NCI-H1436 (cell line): Measurements from ENCODE around the gene LRRC75A.
A peak's percentile ranks its signal among the peaks of the same experiment; 100 is the strongest.
"Not testable (repeated sequence)": the region's sequence is repeated elsewhere in the genome, so short reads cannot be mapped to it uniquely, and the experiment has no call there.

Experiments used
- DNase-seq: peaks from one replicate; lab custom pipeline; 2025; lab: John Stamatoyannopoulos, UW

Gene LRRC75A

GRCh38 chr17:16491703-16492612, at the start of gene LRRC75A:
Gene LRRC75A, minus strand, starts transcription at chr17:16492193. Its CDS starts 203 bp downstream, at chr17:16491990.
- DNase-seq, result peak; percentile 38

- no peak for DNase-seq
Observed at GRCh38 chr17:16537130-16537458, 45.1 kb upstream of the LRRC75A start.

- no peak for DNase-seq
Observed at GRCh38 chr17:16534236-16534635, 42.2 kb upstream of the LRRC75A start.

GRCh38 chr17:16529906-16530305, 37.9 kb upstream of the LRRC75A start:
- no peak for DNase-seq

- DNase-seq, result no peak
Observed at GRCh38 chr17:16527298-16527697, 35.3 kb upstream of the LRRC75A start.

- not testable (repeated sequence) for DNase-seq
Observed at GRCh38 chr17:16525556-16525955, 33.6 kb upstream of the LRRC75A start.

- DNase-seq, result peak; percentile 58
Observed at GRCh38 chr17:16521070-16521727, 29.2 kb upstream of the LRRC75A start.

- DNase-seq, result no peak
Observed at GRCh38 chr17:16519021-16519420, 27.0 kb upstream of the LRRC75A start.

GRCh38 chr17:16517477-16517876, 25.5 kb upstream of the LRRC75A start:
- DNase-seq, result no peak

GRCh38 chr17:16516594-16517051, 24.6 kb upstream of the LRRC75A start:
- DNase-seq, result no peak

- DNase-seq, result no peak
Observed at GRCh38 chr17:16515933-16516332, 23.9 kb upstream of the LRRC75A start.

GRCh38 chr17:16513873-16514272, 21.9 kb upstream of the LRRC75A start:
- DNase-seq, result no peak

- no peak for DNase-seq
Observed at GRCh38 chr17:16512011-16512410, 20.0 kb upstream of the LRRC75A start.

- DNase-seq, result no peak
Observed at GRCh38 chr17:16511593-16511992, 19.6 kb upstream of the LRRC75A start.

- no peak for DNase-seq
Observed at GRCh38 chr17:16507918-16508533, 16.0 kb upstream of the LRRC75A start.

- DNase-seq, result no peak
Observed at GRCh38 chr17:16506188-16506587, 14.2 kb upstream of the LRRC75A start.

GRCh38 chr17:16504984-16505383, 13.0 kb upstream of the LRRC75A start:
- DNase-seq, result no peak

GRCh38 chr17:16496820-16497489, 5.0 kb upstream of the LRRC75A start:
- no peak for DNase-seq

- no peak for DNase-seq
Observed at GRCh38 chr17:16495980-16496819, 4.2 kb upstream of the LRRC75A start.

- DNase-seq, result no peak
Observed at GRCh38 chr17:16495561-16495960, 3.6 kb upstream of the LRRC75A start.

- no peak for DNase-seq
Observed at GRCh38 chr17:16494059-16494458, 2.1 kb upstream of the LRRC75A start.
